ENCODE results near the gene APOA1.
A peak's percentile ranks its signal among the peaks of the same experiment; 100 is the strongest.

Gene APOA1

DNA sequence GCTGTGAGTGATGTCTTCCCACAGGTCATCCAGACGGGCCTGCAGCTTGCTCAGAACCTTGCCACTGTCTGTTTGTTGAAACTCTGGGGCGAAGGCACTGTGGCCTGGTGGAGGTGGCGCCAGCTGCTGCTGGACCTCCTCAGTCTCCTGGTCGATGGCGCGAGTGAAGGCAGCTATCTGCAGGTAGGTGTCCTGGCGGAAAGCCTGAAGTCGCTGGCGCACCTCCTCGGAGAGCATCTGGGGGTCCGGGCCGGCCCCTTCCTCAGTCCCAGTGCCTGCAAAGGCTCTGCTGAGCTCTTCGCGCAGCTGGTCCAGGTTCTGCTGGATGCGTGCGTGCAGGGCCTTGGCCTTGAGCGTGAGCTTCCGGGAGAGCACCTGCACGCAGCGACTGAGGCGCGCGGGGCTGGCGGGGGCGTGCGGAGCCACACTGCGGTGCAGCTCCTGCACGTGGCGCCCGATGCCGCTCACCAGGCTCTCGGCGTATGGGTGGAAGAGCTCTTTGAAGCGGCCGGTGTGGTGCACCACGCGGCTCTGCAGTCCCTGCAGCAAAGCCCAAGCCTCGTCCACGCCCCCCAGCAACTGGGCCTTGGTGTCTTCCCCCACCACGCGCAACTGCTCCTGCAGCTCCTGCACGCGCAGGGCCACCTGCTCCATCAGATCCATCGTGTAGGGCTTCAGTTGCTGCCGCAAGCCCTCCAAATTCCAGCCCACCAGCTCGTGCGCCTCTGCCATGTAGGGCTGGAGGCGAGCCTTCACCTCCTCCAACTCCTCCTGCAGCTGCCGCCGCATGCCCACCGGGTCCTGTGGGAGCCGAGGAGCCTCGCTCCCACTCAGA is 47.0 kb downstream of the APOA1 start:
- ChIA-PET POLR2A (interaction anchor here (1.2 to 2.4 kb wide), 2 partner anchors 43 to 46 kb away, joined by 4 to 28 read pairs; no protein-coding TSS in a partner anchor), CTCF (interaction anchor here (0.5 to 3.3 kb wide), 11 partner anchors 10 to 348 kb away, joined by 3 to 56 read pairs (median 3); partner anchors contain the start of genes APOA1 and SIK3)
- no peak for DNase-seq (ENCODE audit: extremely low spot score)
- TF ChIP-seq FOXM1 (IDR thresholded peaks at IDR 0.05; ENCODE audit: borderline replicate concordance) (no peak), FOXA1 (IDR thresholded peaks at IDR 0.05) (no peak), ELF4 (IDR thresholded peaks at IDR 0.05) (no peak), NFRKB (IDR thresholded peaks at IDR 0.05) (no peak), CTBP1 (IDR thresholded peaks at IDR 0.05; ENCODE audit: borderline replicate concordance) (no peak), L3MBTL2 (conservative IDR thresholded peaks at IDR 0.05) (no peak), LEF1 (IDR thresholded peaks at IDR 0.05; ENCODE audit: borderline replicate concordance) (no peak), ARNT (IDR thresholded peaks at IDR 0.05) (no peak)
- TF ChIP-seq, protein P1, sequence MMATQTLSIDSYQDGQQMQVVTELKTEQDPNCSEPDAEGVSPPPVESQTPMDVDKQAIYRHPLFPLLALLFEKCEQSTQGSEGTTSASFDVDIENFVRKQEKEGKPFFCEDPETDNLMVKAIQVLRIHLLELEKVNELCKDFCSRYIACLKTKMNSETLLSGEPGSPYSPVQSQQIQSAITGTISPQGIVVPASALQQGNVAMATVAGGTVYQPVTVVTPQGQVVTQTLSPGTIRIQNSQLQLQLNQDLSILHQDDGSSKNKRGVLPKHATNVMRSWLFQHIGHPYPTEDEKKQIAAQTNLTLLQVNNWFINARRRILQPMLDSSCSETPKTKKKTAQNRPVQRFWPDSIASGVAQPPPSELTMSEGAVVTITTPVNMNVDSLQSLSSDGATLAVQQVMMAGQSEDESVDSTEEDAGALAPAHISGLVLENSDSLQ (IDR thresholded peaks at IDR 0.05) = no peak

DNA sequence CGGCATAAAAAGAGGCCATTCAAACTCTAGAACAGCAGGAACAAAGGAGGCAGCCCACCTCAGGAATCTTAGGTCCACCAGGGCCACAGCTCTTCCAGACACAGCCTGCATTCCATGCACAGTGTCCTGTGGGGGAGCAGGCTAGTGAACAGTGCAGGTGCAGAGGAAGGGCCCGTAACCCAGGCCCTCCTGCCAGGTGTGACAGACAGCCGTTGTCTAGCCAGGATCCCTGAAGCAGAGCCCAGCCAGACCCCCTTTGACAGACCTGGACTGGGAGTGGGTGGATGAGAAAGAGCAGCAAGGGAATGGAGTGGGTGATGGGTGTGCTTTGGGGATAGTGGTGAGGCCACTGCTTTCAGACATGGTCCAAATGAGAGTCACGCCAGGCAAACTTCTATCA is 48.4 kb downstream of the APOA1 start:
- DNase-seq (ENCODE audit: extremely low spot score) = no peak
- ChIA-PET CTCF (interaction anchor here (3.3 kb wide), 1 partner anchor 47 kb away, joined by 56 read pairs; the partner anchor contains the start of gene APOA1), POLR2A (interaction anchor here (2.8 kb wide), 1 partner anchor 46 kb away, joined by 24 read pairs; no protein-coding TSS in a partner anchor)
- no peak for TF ChIP-seq CTBP1 (IDR thresholded peaks at IDR 0.05; ENCODE audit: borderline replicate concordance)
- no peak for TF ChIP-seq BHLHE40 (IDR thresholded peaks at IDR 0.05; ENCODE audit: borderline replicate concordance)
- no peak for TF ChIP-seq TARDBP (IDR thresholded peaks at IDR 0.05)
- TF ChIP-seq, protein P1 (IDR thresholded peaks at IDR 0.05) = no peak
- TF ChIP-seq NFRKB (IDR thresholded peaks at IDR 0.05) = no peak
- no peak for TF ChIP-seq ZNF384 (IDR thresholded peaks at IDR 0.05)
- no peak for TF ChIP-seq SP1 (IDR thresholded peaks at IDR 0.05)
- TF ChIP-seq ARNT (IDR thresholded peaks at IDR 0.05) = no peak
- TF ChIP-seq LEF1 (IDR thresholded peaks at IDR 0.05; ENCODE audit: borderline replicate concordance) = no peak
- no peak for TF ChIP-seq ELF4 (IDR thresholded peaks at IDR 0.05)
- TF ChIP-seq FOXA1 (IDR thresholded peaks at IDR 0.05) = no peak
- TF ChIP-seq HDGF (IDR thresholded peaks at IDR 0.05; ENCODE audit: borderline replicate concordance) = no peak
- TF ChIP-seq FOXM1 (IDR thresholded peaks at IDR 0.05; ENCODE audit: borderline replicate concordance) = no peak
- no peak for TF ChIP-seq FOXK2 (IDR thresholded peaks at IDR 0.05)
- no peak for TF ChIP-seq L3MBTL2 (conservative IDR thresholded peaks at IDR 0.05)
- TF ChIP-seq SUZ12 (IDR thresholded peaks at IDR 0.05) = no peak

DNA sequence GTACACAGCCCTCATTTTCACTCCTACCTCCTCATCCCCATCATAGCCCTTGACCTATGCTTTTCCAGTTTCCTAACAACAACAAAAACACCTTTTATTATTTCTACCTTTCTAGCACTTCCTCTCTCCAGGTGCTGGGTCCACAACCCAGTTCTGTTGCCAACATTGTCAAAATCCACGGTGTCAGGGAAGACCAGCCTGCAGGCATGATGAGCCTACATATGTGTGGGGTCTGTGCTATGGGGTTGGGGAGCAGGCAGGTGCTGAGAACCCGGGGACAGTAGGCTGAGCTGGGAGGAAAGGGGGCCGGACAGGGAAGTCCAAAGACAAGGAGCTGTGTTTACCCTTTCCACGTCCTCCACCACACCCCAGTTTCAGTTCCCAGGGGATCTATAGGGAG is 48.9 kb downstream of the APOA1 start:
- CTCF ChIA-PET = interaction anchor here (0.6 kb wide), 1 partner anchor 47 kb away, joined by 3 read pairs; no protein-coding TSS in a partner anchor
- no peak for TF ChIP-seq L3MBTL2 (conservative IDR thresholded peaks at IDR 0.05)
- no peak for TF ChIP-seq SP1 (IDR thresholded peaks at IDR 0.05)
- no peak for TF ChIP-seq TARDBP (IDR thresholded peaks at IDR 0.05)
- no peak for TF ChIP-seq BHLHE40 (IDR thresholded peaks at IDR 0.05; ENCODE audit: borderline replicate concordance)
- TF ChIP-seq ZNF384 (IDR thresholded peaks at IDR 0.05) = no peak
- no peak for TF ChIP-seq ARNT (IDR thresholded peaks at IDR 0.05)
- no peak for TF ChIP-seq CTBP1 (IDR thresholded peaks at IDR 0.05; ENCODE audit: borderline replicate concordance)
- TF ChIP-seq FOXM1 (IDR thresholded peaks at IDR 0.05; ENCODE audit: borderline replicate concordance) = no peak
- no peak for TF ChIP-seq SUZ12 (IDR thresholded peaks at IDR 0.05)
- TF ChIP-seq, protein P1 (IDR thresholded peaks at IDR 0.05) = no peak
- TF ChIP-seq LEF1 (IDR thresholded peaks at IDR 0.05; ENCODE audit: borderline replicate concordance) = no peak
- TF ChIP-seq HDGF (IDR thresholded peaks at IDR 0.05; ENCODE audit: borderline replicate concordance) = no peak
- TF ChIP-seq ELF4 (IDR thresholded peaks at IDR 0.05) = no peak
- DNase-seq (ENCODE audit: extremely low spot score) = no peak
- POLR2A ChIA-PET = interaction anchor here (0.6 to 3.4 kb wide), 9 partner anchors 10 to 309 kb away, joined by 3 to 24 read pairs (median 6); partner anchors contain the start of genes BUD13 and SIK3

DNA sequence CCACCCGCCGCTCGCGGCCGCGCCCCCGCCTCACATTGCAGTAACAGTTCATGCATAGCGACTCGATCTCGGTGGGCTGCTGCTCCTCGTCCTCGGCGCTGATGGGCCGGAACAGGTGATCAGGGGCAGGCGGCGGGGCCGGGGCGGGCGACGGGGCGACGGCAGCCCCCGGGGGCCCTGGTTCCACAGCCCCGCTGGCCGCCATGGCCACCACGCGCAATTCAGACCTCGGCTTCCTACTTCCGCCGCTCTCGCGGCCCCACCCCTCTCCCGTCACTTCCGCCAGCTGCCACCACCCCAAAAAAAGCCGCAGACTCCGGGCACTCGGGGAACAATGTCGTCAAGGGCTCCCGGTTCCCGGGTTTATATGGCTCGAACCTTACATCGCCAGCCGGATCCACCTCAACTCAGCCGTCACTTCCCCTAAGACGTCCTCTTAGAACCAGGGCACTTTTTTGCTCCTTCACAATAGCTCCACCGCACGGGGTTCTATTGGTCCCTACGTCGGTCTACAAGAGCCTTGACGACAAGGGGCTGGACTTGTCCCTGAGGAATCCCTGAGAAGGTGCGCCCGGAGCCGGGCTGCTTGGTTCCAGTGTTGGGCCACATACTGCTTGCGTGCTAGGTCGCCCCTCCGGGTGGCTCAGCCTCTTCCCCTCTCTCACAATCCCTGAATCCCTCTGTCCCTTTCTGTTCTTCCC is 49.5 kb downstream of the APOA1 start, which contains the start of gene ZPR1:
TSS of gene ZPR1 (minus strand) at position 238 of the 701 bp plus-strand sequence. CDS start at position 205, 33 bp downstream.
- ChIA-PET CTCF (interaction anchor here (0.6 kb wide), 1 partner anchor 48 kb away, joined by 3 read pairs; no protein-coding TSS in a partner anchor), POLR2A (interaction anchor here (0.6 to 3.4 kb wide), 10 partner anchors 9 to 356 kb away, joined by 3 to 24 read pairs (median 5); partner anchors contain the start of genes BUD13, PAFAH1B2 and SIK3)
- peak; percentile 31; the same call in 1 of the 2 replicates for TF ChIP-seq ELF4 (IDR thresholded peaks at IDR 0.05)
- no peak for TF ChIP-seq BHLHE40 (IDR thresholded peaks at IDR 0.05; ENCODE audit: borderline replicate concordance)
- DNase-seq (ENCODE audit: extremely low spot score) = peak; percentile 79

DNA sequence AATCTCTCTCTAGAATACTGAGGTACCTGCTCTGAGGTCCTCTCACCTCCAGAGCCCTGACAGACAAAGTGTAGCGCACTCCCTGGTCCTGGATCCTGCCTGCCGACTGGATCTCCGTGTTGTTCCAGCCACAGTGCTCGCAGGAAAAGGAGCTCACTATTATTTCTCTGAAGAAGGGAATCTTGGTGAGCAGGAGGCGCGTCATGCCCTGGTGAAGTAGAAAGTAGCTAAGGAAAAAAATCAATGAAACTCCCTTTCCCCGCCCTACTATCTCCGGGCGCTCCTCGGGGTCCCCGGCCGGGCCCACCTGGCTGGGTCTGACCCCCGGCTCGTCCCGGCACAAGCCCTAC is 50.0 kb downstream of the APOA1 start:
- TF ChIP-seq LEF1 (IDR thresholded peaks at IDR 0.05; ENCODE audit: borderline replicate concordance) = no peak
- TF ChIP-seq SUZ12 (IDR thresholded peaks at IDR 0.05) = no peak
- ChIA-PET CTCF (interaction anchor here (1.3 kb wide), 1 partner anchor 386 kb away, joined by 4 read pairs; no protein-coding TSS in a partner anchor), POLR2A (interaction anchor here (1.0 to 3.4 kb wide), 9 partner anchors 8 to 356 kb away, joined by 3 to 24 read pairs (median 6); partner anchors contain the start of genes BUD13, PAFAH1B2 and SIK3)
- DNase-seq (ENCODE audit: extremely low spot score) = no peak

Measured in HEK293T (cell line).